Measurements from ENCODE around the gene STIM2. TPM values are rescaled to one million over a fixed set of nuclear protein-coding genes. Genes with fewer than 3 reads are reported as not detected.
A peak's percentile ranks its signal among the peaks of the same experiment; 100 is the strongest.

Gene STIM2
- total RNA-seq, 4 donors from 2014 or later, result 3.4 to 13.4 (median 8.2) TPM

DNA sequence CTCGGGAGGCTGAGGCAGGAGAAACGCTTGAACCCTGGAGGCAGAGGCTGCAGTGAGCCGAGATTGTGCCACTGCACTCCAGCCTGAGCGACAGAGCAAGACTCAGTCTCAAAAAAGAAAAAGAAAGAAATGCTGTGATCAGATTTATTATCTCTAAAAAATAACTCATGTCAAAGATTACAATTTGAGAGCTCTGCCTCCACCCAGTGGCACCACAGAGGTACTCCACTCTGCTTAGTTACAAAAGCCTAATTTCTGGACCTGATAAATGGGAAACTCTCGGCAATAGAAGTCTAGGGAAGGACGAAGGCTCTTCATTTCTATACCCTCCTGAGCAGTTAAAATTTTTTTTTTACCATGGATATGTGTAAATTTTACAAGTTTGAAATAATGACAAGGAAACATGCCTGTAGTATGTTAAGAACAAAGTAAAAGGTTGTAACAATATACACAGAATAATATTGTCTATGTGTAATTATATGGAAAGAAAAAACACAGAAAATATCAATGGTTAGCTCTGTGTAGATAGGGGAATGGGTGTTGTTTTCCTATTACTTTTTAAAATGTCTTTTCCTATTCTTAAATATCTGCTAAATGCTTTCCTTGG is 149.8 kb downstream of the STIM2 start:
- TF ChIP-seq, protein P1, sequence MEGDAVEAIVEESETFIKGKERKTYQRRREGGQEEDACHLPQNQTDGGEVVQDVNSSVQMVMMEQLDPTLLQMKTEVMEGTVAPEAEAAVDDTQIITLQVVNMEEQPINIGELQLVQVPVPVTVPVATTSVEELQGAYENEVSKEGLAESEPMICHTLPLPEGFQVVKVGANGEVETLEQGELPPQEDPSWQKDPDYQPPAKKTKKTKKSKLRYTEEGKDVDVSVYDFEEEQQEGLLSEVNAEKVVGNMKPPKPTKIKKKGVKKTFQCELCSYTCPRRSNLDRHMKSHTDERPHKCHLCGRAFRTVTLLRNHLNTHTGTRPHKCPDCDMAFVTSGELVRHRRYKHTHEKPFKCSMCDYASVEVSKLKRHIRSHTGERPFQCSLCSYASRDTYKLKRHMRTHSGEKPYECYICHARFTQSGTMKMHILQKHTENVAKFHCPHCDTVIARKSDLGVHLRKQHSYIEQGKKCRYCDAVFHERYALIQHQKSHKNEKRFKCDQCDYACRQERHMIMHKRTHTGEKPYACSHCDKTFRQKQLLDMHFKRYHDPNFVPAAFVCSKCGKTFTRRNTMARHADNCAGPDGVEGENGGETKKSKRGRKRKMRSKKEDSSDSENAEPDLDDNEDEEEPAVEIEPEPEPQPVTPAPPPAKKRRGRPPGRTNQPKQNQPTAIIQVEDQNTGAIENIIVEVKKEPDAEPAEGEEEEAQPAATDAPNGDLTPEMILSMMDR (IDR thresholded peaks at IDR 0.05), result peak; percentile 57 to 93 (median 88)
- TF ChIP-seq POLR2A (IDR thresholded peaks at IDR 0.05), result no peak
- Histone ChIP-seq H3K4me1 (peaks cover 0 to 24% (median 0%) of the 10 kb centered on the region in 3 donors), H3K9me3 (no peaks in the 10 kb centered on the region), H3K27me3 (no peaks in the 10 kb centered on the region), H3K4me3 (no peak overlapping the region), H3K36me3 (peaks cover 0 to 6% (median 0%) of the 10 kb centered on the region in 3 donors), H3K27ac (no peak overlapping the region)
- DNase-seq, result no peak
- intact Hi-C loops (cut with DNase I), result no loop called here
- 24 to 32% methylated on average over 6 of the region's 6 CpGs for WGBS, 2 donors

DNA sequence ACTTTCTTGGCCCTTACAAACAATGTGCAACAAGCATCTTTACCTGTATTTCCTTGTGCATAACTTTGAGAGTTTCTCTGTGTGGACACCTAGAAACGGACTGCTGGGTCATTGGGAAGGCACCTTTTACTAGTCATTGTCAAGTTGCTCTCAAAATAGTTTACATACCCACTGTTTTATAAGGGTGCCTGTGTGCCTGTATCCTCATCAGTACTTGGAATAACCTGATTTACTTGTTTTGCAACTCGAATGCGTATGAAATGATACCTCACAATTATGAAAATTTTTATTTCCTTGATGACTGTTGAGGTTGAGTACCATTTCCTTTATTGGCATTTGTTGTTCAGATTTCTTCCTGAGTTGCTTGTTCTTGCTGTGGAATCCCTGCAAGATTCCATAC is 150.8 kb downstream of the STIM2 start:
- Histone ChIP-seq H3K4me1 (peaks cover 0 to 24% (median 0%) of the 10 kb centered on the region in 3 donors), H3K27me3 (no peaks in the 10 kb centered on the region), H3K36me3 (peaks cover 0 to 6% (median 0%) of the 10 kb centered on the region in 3 donors), H3K27ac (no peak overlapping the region), H3K9me3 (no peaks in the 10 kb centered on the region), H3K4me3 (no peak overlapping the region)
- WGBS, 2 donors, result 55 to 56% methylated on average over 3 of the region's 3 CpGs
- TF ChIP-seq POLR2A (IDR thresholded peaks at IDR 0.05), result no peak
- TF ChIP-seq, protein P1 (IDR thresholded peaks at IDR 0.05), result no peak
- intact Hi-C loops (cut with DNase I), result no loop called here
- no peak for DNase-seq

DNA sequence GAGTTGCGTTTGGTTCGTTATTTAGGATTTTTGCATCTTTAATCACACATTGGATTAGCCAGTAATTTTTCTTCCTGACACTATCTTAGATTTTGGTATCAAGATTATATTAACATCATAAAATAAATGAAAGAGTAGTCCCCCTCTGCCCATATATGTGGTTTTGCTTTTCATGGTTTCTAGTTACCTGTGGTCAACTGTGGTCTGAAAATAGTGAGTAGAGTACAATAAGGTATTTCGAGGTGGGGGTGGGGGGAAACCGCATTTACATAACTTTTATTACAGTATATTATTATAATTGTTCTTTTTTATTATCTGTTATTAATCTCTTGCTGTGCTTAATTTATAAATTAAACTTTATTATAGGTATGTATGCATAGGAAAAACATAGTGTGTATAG is 152.4 kb downstream of the STIM2 start:
- DNase-seq, result no peak
- no peaks in the 10 kb centered on the region for H3K27me3 ChIP-seq
- H3K27ac ChIP-seq, result no peak overlapping the region
- no peak overlapping the region for H3K4me3 ChIP-seq
- H3K4me1 ChIP-seq, result peaks cover 0 to 24% (median 0%) of the 10 kb centered on the region in 3 donors
- peaks cover 0 to 11% (median 0%) of the 10 kb centered on the region in 3 donors for H3K36me3 ChIP-seq
- intact Hi-C loops (cut with DNase I), result no loop called here
- WGBS, 2 donors, result 86 to 93% methylated on average over 4 of the region's 4 CpGs
- TF ChIP-seq, protein P1 (IDR thresholded peaks at IDR 0.05), result no peak
- no peak for TF ChIP-seq POLR2A (IDR thresholded peaks at IDR 0.05)
- H3K9me3 ChIP-seq, result no peaks in the 10 kb centered on the region

DNA sequence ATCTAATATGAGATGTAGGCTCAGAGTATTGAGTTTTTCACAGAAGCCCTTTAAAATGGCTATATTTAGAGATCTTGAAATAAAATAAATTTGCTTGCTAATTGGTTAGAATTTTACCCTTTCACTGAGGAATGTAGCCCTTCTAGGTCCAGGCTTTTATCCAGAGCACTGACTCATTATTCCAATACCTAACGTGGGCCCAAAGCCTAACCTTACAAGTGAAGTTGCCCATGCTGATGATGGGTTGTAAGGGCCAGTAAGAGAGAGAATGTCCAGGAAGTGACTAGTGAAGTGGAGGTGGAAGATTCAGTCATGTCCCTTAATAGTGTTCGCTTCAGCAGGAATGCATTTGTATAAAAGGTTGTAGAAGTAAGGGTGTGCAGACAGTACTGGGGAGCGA is 155.9 kb downstream of the STIM2 start:
- WGBS, 2 donors, result 85 to 89% methylated on average over 3 of the region's 3 CpGs
- TF ChIP-seq POLR2A (IDR thresholded peaks at IDR 0.05), result no peak
- TF ChIP-seq, protein P1 (IDR thresholded peaks at IDR 0.05), result no peak
- H3K27ac ChIP-seq, result no peak overlapping the region
- no peaks in the 10 kb centered on the region for H3K27me3 ChIP-seq
- no peaks in the 10 kb centered on the region for H3K9me3 ChIP-seq
- no peak for DNase-seq
- no peak overlapping the region for H3K4me3 ChIP-seq
- peaks cover 0 to 39% (median 0%) of the 10 kb centered on the region in 3 donors for H3K36me3 ChIP-seq
- intact Hi-C loops (cut with DNase I), result no loop called here
- H3K4me1 ChIP-seq, result peaks cover 0 to 3% (median 0%) of the 10 kb centered on the region in 3 donors

DNA sequence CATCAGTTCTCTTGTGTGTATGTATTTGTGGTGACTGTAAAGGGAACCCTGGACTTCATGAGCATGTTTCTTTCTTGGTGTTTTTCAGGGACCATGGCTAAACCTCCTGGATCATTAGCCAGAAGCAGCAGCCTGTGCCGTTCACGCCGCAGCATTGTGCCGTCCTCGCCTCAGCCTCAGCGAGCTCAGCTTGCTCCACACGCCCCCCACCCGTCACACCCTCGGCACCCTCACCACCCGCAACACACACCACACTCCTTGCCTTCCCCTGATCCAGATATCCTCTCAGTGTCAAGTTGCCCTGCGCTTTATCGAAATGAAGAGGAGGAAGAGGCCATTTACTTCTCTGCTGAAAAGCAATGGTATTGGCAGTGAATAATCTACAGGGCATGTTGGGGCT is 157.0 kb downstream of the STIM2 start:
- no peaks in the 10 kb centered on the region for H3K4me1 ChIP-seq
- WGBS, 2 donors, result 95 to 97% methylated on average over 9 to 10 of the region's 12 CpGs
- H3K27me3 ChIP-seq, result no peaks in the 10 kb centered on the region
- H3K27ac ChIP-seq, result no peak overlapping the region
- TF ChIP-seq, protein P1 (IDR thresholded peaks at IDR 0.05), result no peak
- TF ChIP-seq POLR2A (IDR thresholded peaks at IDR 0.05), result no peak
- no peaks in the 10 kb centered on the region for H3K9me3 ChIP-seq
- peaks cover 0 to 47% (median 0%) of the 10 kb centered on the region in 3 donors for H3K36me3 ChIP-seq
- DNase-seq, result no peak
- no peak overlapping the region for H3K4me3 ChIP-seq
- intact Hi-C loops (cut with DNase I), result no loop called here

All from esophagus squamous epithelium (tissue), 5 donors.